ENCODE data around the gene NPHP1.
"Not testable (repeated sequence)": the region's sequence is repeated elsewhere in the genome, so short reads cannot be mapped to it uniquely, and the experiment has no call there.

Gene NPHP1

DNA sequence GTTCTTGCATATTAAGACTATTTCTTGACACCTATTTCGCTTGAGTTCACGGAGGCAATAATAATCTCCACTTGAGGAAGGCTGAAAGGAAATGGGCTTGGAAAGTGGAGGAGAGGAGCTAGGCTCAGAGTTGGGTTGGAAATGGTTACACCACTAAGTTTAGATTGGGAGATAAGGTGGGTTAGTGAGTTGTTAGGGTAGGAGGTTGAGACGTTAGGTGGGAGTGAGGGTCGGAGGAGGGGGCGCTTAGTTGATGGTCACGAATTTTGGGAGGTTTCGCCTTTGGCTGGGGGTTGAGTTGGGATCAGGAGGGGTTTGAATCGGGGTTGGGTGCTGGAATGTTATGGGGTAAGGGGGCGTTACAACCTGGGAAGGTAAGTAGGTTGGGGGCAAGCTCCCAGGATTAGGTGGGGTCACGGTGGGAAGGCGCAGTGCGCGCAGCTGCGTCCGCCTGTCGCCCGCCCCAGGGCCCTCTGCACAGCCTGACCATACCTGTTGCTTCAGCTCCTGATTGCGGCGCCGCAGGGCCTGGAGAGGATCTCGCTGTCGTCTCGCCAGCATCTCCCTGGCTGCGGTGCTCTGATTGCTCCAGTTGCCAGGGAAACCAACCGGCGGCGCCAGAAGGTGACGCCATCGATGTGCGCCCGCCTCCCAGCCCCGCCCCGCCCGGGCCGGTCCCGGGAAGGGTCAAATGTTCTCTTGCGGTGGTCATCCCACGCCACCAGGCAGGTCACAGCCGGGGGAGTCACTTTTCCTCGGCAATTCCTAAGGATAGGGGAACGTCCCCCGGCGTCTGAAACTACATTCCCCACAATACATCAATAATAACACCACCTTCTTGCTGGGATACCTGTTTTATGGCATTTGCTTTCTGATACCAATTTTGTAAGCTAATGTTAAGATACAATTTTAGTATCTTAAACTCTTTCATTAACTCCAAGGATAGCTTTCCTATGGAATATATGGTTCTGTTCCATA, at the start of gene NPHP1:
Gene NPHP1, minus strand, starts transcription at position 606 of the 978 bp plus-strand sequence. Its CDS starts 45 bp downstream, at position 561.
- DNase-seq: peak; percentile 84

DNA sequence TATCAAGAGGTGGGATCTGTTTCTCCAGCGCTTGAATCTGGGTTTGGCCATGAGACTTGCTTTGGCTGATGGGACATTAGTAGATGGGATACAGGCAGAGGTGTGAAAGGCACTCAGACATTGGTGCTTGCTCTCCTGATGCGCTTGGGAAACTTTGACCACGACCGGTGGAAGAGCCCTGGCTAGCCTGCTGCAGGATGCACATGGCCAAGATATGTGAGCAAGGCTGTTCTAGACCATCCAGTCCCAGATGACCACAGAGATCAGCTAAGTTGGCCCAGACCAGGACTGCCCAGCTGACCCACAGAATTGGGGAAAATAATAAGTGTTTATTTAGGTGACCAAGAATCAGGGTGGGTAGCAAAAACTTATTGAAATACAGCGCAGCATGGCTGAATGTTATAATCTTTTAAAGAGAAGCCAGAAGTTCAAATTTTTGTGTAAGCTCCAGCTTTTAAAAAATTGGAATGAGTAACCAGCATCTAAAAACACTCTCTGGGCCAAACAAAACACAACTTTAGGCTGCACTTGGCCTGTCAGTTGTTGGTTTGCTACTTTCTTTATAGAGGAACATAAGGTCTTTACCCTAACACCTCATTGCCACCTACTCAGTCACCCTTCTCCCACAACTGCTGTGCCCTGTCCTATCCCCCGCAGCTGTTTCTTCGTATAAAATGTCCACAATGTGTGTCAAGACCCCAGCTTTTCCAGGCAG, 43.4 kb upstream of the NPHP1 start:
- not testable (repeated sequence) for DNase-seq

DNA sequence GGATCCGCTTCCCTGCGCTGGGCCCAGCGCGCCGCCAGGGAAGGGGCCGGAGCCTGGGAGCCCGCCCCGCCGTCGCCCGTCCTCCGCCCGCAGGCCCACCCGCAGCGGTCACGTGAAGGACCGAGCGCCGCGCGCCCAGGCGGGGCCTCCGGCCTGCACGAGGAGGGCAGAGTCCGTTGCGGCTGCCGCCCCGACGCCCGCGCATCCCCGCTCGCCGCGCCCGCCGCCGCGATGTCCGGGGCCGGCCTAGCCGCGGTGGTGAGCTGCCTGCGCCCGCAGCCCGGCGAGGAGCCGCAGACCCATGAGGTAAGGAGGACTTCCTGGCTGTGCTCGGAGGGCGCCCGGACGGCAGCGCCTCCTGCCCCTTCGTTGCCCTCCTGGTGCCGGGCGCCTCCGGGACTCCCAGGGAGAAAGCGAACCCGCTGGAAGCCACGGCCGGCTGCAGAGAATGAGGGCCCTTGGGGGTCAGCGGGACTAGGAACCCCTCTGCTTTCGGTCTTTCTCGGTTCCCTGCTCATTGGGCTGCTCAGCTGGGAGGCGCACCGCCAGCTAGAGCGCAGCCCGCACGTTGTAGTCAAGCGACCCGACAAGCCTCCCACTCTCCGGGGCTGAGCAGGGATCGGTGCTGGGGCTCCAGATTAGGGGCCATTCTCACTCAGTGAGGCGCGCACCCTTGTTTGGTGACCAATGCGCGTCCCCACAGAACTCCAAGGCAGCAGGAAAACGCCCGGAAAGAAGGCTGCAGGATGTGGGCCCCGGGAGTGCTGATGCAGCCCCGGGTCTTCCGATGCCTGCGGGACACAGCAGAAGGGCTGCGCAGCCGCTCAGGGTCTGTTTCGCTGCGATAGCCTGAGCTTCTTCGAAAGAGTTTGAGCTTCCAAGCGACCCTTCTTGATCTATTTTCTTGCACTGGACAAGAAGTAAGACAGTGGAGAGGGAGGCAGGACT, 40.9 kb upstream of the NPHP1 start:
- not testable (repeated sequence) for DNase-seq

DNA sequence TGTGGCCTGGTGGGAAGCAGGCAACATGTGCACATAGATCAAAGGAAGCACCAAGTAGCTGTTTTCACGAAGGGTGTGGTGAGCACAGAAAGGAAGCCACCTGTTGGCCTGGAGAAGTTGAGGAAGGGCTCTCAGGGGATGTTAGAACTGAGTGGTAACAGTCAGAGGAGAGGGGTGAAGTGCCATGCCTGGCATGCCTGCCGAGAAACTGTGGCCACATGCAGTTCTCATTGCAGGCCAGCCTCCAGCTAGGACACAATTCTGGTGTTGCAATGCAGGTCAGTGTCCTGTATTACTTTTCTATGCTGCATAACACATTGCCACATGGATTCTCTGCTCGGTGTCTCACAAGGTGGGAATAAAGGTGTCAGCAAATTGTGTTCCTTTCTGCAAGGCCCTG, 38.5 kb upstream of the NPHP1 start:
- not testable (repeated sequence) for DNase-seq

DNA sequence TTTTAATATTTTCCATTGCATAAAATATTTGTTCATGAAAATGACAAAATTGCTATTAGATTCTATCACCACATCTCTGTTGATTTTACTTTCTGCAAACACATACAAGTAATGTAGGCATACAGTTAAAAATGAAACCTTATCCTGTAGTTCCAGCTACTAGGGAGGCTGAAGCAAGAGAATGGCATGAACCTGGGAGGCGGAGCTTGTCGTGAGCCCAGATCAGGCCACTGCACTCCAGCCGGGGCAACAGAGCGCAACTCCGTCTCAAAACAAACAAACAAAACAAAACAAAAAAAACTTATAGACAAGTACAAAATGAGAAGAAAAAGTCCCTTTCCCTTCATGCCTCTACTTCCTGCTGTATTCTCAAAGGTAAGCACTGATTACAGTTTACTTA, 29.7 kb upstream of the NPHP1 start:
- not testable (repeated sequence) for DNase-seq

DNA sequence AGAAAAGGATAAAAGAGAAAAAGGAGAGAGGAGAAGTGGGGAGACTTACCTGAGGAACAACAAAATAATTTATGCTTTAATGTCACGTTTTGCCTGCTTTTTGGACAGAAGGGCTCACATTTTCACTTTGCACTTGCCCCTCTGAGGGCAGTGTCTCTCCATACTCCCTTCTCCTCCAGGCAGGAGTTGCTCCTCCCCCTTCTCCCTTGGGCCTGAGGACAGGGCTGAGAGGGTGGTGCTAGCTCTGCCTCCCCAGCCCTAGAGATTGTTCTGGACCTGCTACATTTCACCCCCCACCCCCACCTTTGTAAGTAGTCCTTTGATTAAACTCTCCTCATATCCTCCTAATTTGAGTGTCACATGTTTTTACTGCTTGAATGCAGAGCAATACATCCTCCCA, 25.1 kb upstream of the NPHP1 start:
- DNase-seq: not testable (repeated sequence)

DNA sequence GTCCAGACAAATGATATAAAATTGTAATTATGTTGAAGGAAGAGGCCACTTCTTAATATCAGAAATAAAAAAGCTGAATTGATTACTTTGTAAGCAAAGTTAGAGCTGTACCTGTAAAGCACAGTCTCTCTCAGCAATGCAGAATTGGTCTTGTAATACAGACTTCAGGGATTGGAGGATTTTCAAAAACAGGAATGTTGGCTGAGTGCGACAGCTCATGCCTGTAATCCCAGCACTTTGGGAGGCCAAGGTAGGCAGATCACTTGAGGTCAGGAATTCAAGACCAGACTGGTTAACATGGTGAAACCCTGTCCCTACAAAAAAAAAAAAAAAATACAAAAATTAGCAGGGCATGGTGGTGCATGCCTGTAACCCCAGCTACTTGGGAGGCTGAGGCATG, 17.8 kb upstream of the NPHP1 start:
- DNase-seq: not testable (repeated sequence)

DNA sequence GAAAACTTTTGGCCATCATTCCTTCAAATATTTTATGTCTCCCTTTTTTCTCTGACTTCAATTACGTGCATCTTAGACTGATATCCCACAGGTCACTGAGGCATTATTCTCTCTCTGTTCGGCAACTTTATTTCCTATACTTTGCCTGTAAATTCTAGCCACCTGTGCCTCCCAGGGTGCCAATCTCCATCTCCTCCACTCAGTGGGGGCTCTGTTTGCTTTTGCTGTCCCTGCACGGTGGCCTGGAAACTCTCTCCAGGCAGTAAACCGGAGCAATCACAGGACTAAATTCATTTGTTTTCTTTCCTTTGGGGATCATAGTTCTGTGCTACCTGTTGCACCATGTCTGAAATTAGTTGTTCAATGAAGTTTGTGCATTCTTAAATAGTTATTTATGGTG, 17.1 kb upstream of the NPHP1 start:
- DNase-seq: no peak

DNA sequence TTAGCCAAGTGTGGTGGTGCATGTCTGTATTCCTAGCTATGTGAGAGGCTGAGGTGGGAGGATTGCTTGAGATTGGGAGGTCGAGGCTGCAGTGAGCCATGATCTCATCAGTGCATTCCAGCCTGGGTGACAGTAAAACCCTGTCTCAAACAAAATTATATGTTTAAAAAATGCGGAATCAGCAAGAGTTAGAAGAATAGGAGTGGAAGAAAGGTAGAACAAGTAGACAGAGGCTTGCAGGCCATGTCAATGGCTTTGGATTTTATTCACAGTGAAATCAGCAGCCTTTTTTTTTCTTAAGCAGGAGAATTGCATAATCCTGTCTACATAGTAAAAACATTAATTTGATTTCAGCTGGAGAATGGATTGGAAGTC, 15.4 kb upstream of the NPHP1 start:
- no peak for DNase-seq

DNA sequence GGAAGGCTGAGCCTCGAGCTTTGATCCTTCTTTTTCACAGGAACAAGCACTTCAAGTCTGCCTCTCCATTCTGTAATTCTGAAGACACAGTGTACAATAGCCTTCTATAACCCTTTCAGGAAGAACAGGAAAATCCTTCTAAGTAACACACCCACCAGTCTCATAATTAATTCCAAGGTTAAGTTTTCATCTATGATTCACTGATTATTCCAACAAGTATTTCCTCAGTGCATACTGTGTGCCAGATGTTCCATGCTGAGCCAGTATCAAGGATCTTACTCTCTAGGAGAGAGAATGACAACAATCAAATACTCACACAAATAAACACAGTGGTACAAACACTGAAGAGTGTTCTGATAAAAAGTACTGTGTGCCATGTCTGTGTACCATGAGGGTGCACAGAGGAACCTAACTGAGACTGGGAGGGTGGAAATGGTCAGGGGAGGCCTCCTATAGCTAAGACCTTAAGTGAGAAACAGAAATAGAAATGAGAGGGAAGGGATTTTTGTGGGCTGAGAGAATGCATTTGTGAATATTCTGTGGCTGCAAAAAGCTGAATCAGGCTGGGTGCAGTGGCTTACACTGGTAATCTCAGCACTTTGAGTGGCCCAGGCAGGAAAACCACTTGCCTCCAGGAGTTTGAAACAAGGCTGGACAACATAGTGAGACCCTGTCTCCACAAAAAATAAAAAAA, 14.8 kb upstream of the NPHP1 start:
- no peak for DNase-seq

DNA sequence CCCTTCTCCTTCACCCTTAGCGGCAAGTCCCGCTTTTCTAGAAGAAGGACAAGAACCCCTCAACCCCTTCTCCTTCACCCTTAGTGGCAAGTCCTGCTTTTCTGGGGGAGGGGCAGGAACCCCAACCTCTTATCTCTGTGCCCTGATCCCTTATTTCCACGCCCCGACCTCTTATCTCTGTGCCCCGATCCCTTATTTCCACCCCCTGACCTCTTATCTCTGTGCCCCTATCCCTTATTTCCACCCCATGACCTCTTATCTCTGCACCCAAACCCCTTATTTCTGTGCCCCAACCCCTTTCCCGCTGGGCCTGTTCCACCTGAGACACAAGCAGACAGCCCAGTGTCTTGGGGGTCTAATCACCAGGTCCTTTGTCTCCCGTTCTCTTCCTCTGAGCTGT, 14.1 kb upstream of the NPHP1 start:
- not testable (repeated sequence) for DNase-seq

DNA sequence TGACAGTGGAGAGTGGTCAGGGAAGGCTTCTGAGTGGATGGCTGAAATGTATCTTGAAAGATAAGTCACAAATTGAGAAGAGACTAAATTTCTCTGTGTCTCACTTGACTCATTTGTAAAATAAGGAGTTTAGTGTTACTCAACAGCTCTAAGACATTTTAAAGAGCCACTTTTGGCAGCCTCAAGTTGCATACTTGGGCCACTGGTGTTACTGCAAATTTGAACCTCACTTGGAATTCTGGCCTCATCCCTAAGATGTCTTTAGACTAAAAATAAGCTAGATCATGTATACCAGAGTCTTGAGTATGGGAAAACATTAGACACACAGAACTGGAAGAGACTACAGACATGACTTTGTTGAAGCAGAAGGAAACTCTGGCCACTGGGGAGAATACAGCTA, 12.0 kb upstream of the NPHP1 start:
- no peak for DNase-seq

DNA sequence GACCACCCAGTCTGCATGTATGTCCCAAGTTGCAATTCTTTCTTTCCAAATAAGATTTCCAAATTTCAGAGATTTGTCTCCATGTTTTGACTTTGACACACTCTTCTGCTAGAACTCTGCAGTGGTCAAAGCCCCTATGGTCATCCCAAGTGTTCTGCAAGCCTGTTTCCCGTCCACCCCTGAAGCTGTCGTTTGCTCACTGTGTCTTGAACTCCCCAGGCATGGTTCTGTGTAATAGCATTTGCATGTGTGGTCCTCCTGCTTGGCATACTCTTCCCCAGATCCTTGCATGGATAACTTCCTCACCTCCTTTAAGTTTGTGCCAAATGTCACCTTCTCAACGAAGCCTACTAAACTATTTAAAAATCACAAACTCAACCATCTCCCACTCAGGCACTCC, 11.4 kb upstream of the NPHP1 start:
- DNase-seq: no peak

DNA sequence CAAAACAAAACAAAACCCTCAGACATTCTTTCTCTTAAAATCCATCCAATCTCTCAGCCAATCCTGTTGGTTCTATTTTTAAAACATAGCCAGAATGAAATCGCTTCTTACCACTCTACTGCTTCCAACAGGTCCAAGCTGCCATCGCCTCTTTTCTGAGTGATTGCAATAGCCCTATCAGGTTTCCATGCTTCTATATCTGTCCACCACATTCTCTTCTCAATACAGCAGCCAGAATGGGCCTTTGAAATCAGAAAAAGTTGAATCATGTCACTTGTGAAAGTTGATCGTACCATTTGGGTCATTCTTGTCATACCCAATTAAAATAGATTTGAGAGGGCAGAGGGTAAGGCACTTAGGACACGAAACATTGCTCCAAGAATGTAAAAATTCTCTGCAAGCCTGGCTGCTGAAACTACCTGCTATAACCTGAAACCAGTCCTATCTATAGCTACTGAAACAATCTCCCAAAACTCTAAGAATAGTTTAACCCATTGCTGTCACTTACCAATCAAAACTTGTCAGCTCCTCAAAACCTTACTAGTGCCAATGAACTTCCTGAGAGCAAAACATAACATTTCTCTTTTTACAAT, 10.8 kb upstream of the NPHP1 start:
- no peak for DNase-seq

DNA sequence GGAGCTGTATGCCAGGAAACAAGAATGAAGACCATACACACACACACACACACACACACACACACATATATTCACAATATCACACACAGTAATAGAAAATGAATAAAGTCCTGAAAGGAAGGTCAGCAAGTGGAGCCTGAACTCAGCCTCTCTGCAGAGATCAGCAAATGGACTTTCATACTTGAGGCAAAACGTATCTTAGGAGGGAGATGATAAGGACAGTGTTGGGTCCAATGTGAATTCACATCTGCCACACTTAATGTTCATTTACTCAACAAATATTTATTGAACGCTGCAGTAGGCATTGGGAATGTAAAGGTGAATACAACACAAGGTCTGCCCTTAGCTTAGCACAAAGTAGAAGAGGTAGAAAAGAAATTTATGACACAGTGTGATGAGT, 10.3 kb upstream of the NPHP1 start:
- DNase-seq: no peak

DNA sequence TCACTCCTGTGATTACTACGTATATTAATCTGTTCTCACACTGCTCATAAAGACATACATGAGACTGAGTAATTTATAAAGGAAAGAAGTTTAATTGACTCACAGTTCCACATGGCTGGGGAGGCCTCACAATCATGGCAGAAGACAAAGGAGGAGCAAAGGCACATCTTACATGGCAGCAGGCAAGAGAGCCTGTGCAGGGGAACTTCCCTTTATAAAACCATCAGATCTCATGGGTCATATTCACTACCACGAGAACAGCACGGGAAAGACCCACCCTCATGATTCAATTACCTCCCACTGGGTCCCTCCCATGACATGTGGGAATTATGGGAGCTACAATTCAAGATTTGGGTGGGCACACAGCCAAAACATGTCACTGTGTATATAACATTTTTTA, 8.7 kb upstream of the NPHP1 start:
- DNase-seq: not testable (repeated sequence)

DNA sequence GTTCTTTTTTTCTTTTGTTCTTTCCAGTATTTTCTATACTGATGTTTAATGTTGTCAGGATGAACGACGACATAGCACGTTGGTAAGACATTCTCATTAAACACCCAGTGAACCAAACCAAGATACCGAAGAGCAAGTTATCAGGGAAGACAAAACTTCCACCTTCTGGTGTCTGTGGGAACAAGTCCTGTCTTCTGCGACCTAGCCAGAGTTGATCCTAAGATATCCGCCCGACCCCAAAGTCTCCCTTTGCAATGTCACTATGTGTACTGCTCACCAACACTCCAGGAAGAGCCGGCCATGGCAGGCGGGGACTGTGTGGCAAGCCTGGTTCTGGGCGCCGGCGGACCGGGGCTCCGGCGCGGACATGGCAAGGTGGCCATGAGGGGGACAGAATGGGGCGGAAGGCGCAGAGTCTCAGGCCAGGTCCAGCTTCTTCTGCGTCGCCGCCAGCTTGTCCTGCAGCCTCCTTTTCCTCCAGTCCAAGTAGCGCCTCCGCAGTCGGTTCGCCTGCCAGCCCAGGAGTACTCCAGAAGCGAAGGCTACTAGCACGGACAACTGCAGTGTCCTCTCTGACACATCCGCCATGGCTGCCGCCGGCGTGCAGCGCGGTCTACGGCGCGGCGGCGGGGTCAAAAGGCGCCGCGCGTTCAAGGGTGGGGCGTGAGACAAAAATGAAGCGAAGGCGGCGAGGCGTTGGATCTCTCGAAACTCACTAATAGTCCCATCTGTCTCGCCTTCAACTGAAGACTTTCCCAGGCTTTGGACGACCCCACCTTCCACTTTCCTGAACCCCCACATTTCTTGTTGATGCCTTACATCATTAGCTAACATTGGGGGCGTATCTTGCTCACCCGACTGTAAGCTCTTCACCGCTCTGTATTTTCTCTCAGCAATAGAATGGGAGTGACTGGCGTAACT, 7.4 kb upstream of the NPHP1 start, which contains the start of gene MTLN:
Gene MTLN, minus strand, starts transcription at position 610 of the 921 bp plus-strand sequence. Its CDS starts 22 bp downstream, at position 588.
- peak; percentile 52 for DNase-seq

DNA sequence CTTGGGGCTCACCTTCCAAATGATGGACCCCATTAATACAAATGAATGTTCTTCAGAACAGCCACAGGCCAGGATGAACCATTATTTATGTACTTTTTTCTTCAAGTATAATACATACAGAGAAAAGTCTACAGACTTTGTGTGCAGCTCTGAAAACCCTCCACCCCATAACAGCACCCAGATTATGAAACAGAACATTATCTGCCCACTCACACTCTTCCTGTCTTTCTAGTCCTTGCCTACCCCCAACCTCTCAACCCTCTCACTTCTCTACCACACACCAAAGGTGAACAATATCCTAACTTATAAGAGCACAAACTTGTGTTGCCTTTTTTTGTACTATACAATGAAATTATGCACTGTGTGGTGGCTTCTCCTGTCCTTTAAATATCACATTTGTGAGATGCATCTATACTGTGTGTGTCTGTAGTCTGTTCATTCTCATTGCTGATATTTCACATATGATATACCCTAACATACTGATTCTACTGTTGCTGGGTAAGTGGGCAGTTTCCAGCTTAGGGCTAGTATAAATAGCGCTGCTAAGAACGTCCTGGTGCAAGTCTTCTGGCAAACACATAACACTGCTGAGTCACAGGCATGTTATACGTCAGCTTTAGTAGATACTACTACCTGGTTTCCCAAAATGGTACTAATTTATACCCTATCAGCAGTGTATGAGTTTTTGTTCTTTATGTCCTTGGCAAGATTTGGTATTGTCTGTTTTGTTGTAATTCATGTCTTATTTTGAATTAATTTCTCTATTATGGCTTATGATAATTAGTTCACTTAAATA, 1.0 kb upstream of the NPHP1 start:
- DNase-seq: no peak

DNA sequence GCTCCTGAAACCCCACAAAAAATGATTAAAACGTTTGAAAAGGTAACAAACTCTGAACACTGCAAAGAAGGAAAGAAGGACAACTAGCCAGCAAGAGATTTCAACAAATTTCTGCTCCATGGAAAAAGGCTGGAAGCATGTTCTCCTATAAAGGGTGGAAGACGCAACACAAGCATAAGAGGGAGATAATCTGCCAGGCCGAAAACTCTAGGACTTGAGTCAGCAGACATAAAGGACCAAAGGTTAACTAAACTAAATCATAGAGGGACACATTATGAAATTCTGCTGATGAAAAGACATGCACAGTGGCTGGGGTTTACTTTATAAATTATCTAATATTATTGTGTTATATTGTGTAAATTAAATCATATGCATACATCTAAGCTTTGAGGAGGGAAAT, 6.8 kb downstream of the NPHP1 start:
- DNase-seq: no peak

DNA sequence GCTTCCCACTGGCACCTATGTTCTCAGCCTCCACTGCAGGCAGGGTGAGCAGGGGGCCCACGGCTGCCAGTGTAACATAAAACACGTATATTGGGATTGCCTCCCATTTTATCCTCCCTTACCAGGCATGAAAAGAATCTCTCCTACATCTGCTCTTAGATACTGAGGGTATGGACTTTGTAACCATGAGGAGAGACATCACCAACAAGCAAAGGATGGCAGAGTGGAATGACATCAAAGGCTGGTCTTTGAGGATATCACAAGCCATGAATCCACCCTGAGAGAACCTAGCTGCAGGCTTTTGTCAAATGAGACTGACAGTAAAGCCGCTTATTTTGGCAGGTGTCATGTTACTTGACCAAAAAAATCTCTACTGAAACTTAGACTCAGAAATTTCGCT, 7.4 kb downstream of the NPHP1 start:
- no peak for DNase-seq
